G401.6 (cell line): ENCODE data around the gene TMLHE.
"Not testable (repeated sequence)": the region's sequence is repeated elsewhere in the genome, so short reads cannot be mapped to it uniquely, and the experiment has no call there.

Experiments
- FAIRE-seq: peaks from 2 replicates; lab custom pipeline; 2012; peaks lifted over from hg19 to GRCh38; lab: Jason Lieb, UNC

The TMLHE gene

GRCh38 chrX:155612312-155613224 lies at the start of gene TMLHE, which contains the start of gene SPRY3:
Gene TMLHE (minus strand): TSS chrX:155612952. CDS start chrX:155545276, 67,676 bp downstream.
Gene SPRY3 (plus strand): TSS chrX:155612586.
- no peak for FAIRE-seq

- FAIRE-seq = no peak
Observed at GRCh38 chrX:155662282-155662681, 49.5 kb upstream of the TMLHE start.

- FAIRE-seq = no peak
Observed at GRCh38 chrX:155645180-155645579, 32.4 kb upstream of the TMLHE start.

GRCh38 chrX:155643240-155643639 lies 30.5 kb upstream of the TMLHE start:
- FAIRE-seq = no peak

GRCh38 chrX:155641371-155641770 lies 28.6 kb upstream of the TMLHE start:
- not testable (repeated sequence) for FAIRE-seq

- no peak for FAIRE-seq
Observed at GRCh38 chrX:155637714-155638113, 25.0 kb upstream of the TMLHE start.

- FAIRE-seq = not testable (repeated sequence)
Observed at GRCh38 chrX:155635019-155635418, 22.3 kb upstream of the TMLHE start.

- no peak for FAIRE-seq
Observed at GRCh38 chrX:155632431-155633100, 19.8 kb upstream of the TMLHE start.

GRCh38 chrX:155620110-155620509 lies 7.4 kb upstream of the TMLHE start:
- FAIRE-seq = not testable (repeated sequence)

GRCh38 chrX:155615938-155616337 lies 3.2 kb upstream of the TMLHE start:
- no peak for FAIRE-seq

- FAIRE-seq = no peak
Observed at GRCh38 chrX:155613927-155614559, 1.3 kb upstream of the TMLHE start.

GRCh38 chrX:155611302-155611701 lies 1.4 kb downstream of the TMLHE start:
- FAIRE-seq = no peak

GRCh38 chrX:155592981-155593380 lies 19.8 kb downstream of the TMLHE start:
- FAIRE-seq = no peak

GRCh38 chrX:155592331-155592730 lies 20.4 kb downstream of the TMLHE start:
- no peak for FAIRE-seq

GRCh38 chrX:155577682-155578081 lies 35.1 kb downstream of the TMLHE start:
- no peak for FAIRE-seq

- no peak for FAIRE-seq
Observed at GRCh38 chrX:155563099-155563498, 49.7 kb downstream of the TMLHE start.

- FAIRE-seq = no peak
Observed at GRCh38 chrX:155544881-155545280, 67.9 kb downstream of the TMLHE start.

- FAIRE-seq = no peak
Observed at GRCh38 chrX:155535866-155536265, 76.9 kb downstream of the TMLHE start.

GRCh38 chrX:155534800-155535199 lies 78.0 kb downstream of the TMLHE start:
- FAIRE-seq = no peak

- not testable (repeated sequence) for FAIRE-seq
Observed at GRCh38 chrX:155527023-155527422, 85.7 kb downstream of the TMLHE start.

GRCh38 chrX:155514225-155514624 lies 98.5 kb downstream of the TMLHE start:
- FAIRE-seq = no peak

GRCh38 chrX:155505296-155505695 lies 107.5 kb downstream of the TMLHE start:
- FAIRE-seq = no peak

GRCh38 chrX:155495134-155495533 lies 117.6 kb downstream of the TMLHE start:
- not testable (repeated sequence) for FAIRE-seq
